HL-60 (cell line): ENCODE data around the gene MND1.

Experiments
- DNase-seq, 2 experiments: peaks; one replicate each; pipeline ENCODE4 v3.0.0-alpha.2; 2010 to 2020; ENCODE audit warnings: low read depth in 1 of 2, low spot score in 1 of 2
- H3K27ac ChIP-seq: fragments of 250-450 bp; sonication (Bioruptor Pico); replicated peaks from 2 replicates; pipeline ENCODE4 v1.5.1; 2020; ENCODE audit warnings: mild to moderate bottlenecking, moderate library complexity
- H3K27me3 ChIP-seq: fragments of 250-450 bp; sonication (Bioruptor Pico); 2 replicates; pipeline ENCODE4 v1.5.1; 2021; ENCODE audit warnings: mild to moderate bottlenecking, moderate library complexity; ENCODE audit not compliant: insufficient read depth, poor library complexity, severe bottlenecking
- H3K4me3 ChIP-seq: replicated peaks from 2 replicates; pipeline ENCODE4 v1.5.1; 2011; ENCODE audit warnings: mild to moderate bottlenecking, control low read depth, low read length; ENCODE audit not compliant: insufficient read depth
- GABPA ChIP-seq: IDR thresholded peaks from 2 replicates; pipeline ENCODE4 v1.6.1; 2012; ENCODE audit warnings: low read depth
- POLR2AphosphoS5 ChIP-seq: IDR thresholded peaks from 2 replicates; pipeline ENCODE4 v1.6.1; 2012; ENCODE audit warnings: low read depth
- SPI1 ChIP-seq: IDR thresholded peaks from 2 replicates; pipeline ENCODE4 v1.6.1; 2012; ENCODE audit warnings: low read depth, mild to moderate bottlenecking, borderline replicate concordance
- TF ChIP-seq, protein P1 (sequence below): IDR thresholded peaks from one replicate; pipeline ENCODE4 v1.5.1; 2011; ENCODE audit warnings: low read length, control low read depth, inconsistent platforms; ENCODE audit not compliant: insufficient read depth
- TF ChIP-seq, protein P2 (sequence below): IDR thresholded peaks from 2 replicates; pipeline ENCODE4 v1.6.1; 2012; ENCODE audit warnings: low read depth; ENCODE audit not compliant: insufficient replicate concordance

MND1 gene

DNA sequence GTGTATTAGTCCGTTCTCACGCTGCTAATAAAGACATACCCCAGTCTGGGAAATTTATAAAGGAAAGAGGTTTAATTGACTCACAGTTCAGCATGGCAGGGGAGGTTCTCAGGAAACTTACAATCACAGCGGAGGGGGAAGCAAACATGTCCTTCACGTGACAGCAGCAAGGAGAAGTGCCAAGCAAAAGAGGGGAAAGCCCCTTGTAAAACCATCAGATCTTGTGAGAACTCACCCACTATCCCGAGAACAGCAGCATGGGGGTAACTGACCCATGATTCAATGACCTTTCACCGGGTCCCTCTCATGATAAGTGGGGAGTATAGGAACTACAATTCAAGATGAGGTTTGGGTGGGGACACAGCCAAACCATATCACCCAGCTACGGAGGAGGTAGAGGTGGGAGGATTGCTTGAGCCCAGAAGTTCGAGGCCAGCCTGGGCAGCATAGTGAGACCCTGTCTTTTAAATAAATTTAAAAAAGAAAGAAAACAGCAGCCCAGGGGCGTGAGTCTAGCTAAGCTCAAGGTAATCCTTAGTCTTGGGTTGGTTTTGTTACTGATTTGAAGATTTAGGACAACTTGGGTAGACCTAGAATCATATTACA is 75.3 kb downstream of the MND1 start:
- no peak overlapping the region for H3K4me3 ChIP-seq
- no peak overlapping the region for H3K27ac ChIP-seq
- H3K27me3 ChIP-seq: no peaks in the 10 kb centered on the region
- TF ChIP-seq, protein P1, sequence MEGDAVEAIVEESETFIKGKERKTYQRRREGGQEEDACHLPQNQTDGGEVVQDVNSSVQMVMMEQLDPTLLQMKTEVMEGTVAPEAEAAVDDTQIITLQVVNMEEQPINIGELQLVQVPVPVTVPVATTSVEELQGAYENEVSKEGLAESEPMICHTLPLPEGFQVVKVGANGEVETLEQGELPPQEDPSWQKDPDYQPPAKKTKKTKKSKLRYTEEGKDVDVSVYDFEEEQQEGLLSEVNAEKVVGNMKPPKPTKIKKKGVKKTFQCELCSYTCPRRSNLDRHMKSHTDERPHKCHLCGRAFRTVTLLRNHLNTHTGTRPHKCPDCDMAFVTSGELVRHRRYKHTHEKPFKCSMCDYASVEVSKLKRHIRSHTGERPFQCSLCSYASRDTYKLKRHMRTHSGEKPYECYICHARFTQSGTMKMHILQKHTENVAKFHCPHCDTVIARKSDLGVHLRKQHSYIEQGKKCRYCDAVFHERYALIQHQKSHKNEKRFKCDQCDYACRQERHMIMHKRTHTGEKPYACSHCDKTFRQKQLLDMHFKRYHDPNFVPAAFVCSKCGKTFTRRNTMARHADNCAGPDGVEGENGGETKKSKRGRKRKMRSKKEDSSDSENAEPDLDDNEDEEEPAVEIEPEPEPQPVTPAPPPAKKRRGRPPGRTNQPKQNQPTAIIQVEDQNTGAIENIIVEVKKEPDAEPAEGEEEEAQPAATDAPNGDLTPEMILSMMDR: no peak
- TF ChIP-seq GABPA (no peak), POLR2AphosphoS5 (no peak), SPI1 (no peak)
- TF ChIP-seq, protein P2, sequence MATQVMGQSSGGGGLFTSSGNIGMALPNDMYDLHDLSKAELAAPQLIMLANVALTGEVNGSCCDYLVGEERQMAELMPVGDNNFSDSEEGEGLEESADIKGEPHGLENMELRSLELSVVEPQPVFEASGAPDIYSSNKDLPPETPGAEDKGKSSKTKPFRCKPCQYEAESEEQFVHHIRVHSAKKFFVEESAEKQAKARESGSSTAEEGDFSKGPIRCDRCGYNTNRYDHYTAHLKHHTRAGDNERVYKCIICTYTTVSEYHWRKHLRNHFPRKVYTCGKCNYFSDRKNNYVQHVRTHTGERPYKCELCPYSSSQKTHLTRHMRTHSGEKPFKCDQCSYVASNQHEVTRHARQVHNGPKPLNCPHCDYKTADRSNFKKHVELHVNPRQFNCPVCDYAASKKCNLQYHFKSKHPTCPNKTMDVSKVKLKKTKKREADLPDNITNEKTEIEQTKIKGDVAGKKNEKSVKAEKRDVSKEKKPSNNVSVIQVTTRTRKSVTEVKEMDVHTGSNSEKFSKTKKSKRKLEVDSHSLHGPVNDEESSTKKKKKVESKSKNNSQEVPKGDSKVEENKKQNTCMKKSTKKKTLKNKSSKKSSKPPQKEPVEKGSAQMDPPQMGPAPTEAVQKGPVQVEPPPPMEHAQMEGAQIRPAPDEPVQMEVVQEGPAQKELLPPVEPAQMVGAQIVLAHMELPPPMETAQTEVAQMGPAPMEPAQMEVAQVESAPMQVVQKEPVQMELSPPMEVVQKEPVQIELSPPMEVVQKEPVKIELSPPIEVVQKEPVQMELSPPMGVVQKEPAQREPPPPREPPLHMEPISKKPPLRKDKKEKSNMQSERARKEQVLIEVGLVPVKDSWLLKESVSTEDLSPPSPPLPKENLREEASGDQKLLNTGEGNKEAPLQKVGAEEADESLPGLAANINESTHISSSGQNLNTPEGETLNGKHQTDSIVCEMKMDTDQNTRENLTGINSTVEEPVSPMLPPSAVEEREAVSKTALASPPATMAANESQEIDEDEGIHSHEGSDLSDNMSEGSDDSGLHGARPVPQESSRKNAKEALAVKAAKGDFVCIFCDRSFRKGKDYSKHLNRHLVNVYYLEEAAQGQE: no peak
- no peak for DNase-seq

DNA sequence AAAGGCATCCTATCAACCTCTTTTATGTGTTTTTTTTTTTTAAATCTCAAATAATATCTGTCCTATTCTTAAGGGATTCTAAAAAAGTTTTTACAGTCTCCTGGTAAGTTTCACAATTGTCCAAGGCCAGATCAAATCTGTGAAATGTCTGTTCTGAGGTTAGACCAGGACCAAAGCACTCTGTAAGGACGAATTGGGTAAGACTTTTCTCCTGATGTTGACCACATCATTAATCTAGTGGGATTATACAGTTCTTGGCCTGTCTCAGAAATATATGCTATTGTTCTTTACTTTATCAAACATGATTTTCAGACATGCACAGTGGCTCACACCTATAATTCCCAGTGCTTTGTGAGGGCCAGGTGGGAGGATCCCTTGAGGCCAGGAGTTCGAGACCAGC is 75.9 kb downstream of the MND1 start:
- DNase-seq: no peak
- Histone ChIP-seq H3K4me3 (no peak overlapping the region), H3K27ac (no peak overlapping the region), H3K27me3 (no peaks in the 10 kb centered on the region)
- TF ChIP-seq, protein P2: no peak
- TF ChIP-seq, protein P1: no peak
- TF ChIP-seq POLR2AphosphoS5 (no peak), GABPA (no peak), SPI1 (no peak)

DNA sequence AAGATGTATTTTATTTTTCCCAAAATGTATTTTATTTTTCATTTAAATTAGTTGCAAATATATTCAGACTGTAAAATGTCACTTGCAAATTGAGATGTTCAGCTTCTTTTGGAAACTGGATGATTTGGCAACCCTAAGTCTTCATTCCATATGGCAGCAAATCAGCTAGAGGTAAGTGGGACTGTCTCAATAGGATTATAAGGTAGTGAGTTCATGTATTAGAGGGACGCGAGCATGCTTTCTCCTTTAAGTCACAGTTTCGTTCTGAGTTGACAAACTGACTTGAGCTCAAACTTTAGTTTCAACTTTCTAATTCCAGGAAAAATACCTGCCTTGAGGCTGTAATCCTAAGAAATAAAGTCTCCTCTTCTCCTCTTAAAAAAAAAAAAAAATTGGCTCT is 77.5 kb downstream of the MND1 start:
- DNase-seq: no peak
- no peak overlapping the region for H3K4me3 ChIP-seq
- H3K27ac ChIP-seq: no peak overlapping the region
- no peak for TF ChIP-seq GABPA
- TF ChIP-seq, protein P2: no peak
- no peak for TF ChIP-seq SPI1
- H3K27me3 ChIP-seq: no peaks in the 10 kb centered on the region
